CD4-positive, alpha-beta T cell treated with Interleukin-17A for 4 hours (primary cell): ENCODE measurements around the gene CCDC183.

Experiments
- DNase-seq: peaks from one replicate; pipeline ENCODE4 v3.0.0-alpha.2; 2020; ENCODE audit warnings: mixed read lengths

The CCDC183 gene

GRCh38 chr9:136850866-136851775 lies 55.0 kb downstream of the CCDC183 start:
- DNase-seq = no peak

DNA sequence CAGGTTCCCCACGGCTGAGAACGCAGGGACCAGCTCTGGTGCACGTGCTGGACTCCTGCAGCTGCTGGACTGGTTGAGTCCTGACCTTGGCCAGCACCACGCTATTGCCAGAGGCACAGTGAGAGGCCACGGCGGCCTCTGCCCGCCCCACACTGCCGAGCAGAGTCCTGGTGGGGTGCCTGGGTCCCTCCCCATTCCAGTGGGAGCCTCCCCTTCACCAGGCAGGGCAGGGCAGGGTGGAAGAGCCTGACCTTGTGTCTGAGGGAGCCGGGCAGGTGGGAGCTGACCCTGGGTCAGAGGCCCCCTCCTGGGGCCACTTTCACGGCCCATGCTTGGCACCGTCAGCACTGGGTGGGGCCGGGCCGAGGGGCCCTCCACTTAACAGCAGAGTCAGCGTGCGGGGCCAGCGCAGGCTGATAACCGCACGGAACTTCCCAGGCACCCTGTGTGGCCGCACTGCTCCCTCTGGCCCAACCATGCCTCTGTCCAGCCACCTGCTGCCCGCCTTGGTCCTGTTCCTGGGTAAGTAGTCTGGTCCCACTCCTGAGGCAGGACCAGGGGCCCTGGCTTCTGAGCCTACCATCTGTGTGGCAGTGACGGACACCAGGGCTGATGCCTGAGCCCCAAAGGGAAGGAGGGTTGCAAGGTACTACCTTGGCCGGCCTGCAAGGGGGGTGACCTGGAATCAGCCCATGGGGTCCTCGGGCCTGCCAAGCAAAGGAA lies 56.0 kb downstream of the CCDC183 start, which contains the start of gene MAMDC4:
Gene MAMDC4 (plus strand): TSS at position 406 of the 723 bp plus-strand sequence. CDS start 71 bp downstream, at position 477.
- DNase-seq = no peak

GRCh38 chr9:136852664-136853595 lies 56.8 kb downstream of the CCDC183 start:
- DNase-seq = no peak

- DNase-seq = no peak
Observed at GRCh38 chr9:136853596-136854112, 57.5 kb downstream of the CCDC183 start.

DNA sequence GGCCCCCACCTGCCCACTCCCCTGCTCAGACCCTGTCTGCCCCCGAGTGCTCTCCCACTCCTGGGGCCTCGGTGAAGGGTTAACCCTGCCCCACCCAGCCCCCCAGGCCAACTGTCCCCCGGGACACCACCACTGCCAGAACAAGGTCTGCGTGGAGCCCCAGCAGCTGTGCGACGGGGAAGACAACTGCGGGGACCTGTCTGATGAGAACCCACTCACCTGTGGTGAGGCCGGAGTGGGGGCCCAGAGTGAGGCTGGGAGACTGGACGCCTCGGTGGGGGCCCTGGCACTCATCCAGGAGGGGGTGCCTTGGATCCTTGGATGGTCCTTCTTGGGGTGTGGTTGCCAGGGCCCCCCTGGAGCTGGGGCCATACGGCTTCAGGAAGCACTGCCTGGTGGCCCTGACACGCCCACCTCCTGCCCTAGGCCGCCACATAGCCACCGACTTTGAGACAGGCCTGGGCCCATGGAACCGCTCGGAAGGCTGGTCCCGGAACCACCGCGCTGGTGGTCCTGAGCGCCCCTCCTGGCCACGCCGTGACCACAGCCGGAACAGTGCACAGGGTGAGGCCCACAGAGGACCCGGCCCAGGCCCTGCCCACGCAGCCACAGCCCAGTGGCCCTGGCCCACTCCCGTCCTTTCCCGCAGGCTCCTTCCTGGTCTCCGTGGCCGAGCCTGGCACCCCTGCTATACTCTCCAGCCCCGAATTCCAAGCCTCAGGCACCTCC lies 58.1 kb downstream of the CCDC183 start:
- DNase-seq = no peak

GRCh38 chr9:136854842-136855460 lies 58.8 kb downstream of the CCDC183 start:
- no peak for DNase-seq

DNA sequence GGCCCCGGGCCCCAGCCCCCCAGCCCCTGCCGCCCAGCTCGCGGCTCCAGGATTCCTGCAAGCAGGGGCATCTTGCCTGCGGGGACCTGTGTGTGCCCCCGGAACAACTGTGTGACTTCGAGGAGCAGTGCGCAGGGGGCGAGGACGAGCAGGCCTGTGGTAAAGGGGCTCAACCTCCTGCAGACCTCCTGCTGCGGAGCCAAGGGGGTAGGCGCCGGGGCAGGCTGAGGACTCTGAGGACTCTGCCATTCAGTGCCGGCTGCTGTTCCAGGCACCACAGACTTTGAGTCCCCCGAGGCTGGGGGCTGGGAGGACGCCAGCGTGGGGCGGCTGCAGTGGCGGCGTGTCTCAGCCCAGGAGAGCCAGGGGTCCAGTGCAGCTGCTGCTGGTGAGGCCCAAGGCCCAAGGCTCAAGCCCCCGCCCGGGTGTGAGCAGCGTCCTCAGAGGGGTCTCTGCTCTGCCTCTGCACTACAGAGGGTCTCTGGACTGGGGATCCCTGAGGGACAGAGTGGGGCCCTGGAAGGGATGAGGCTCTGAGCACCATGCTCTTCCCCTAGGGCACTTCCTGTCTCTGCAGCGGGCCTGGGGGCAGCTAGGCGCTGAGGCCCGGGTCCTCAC lies 59.4 kb downstream of the CCDC183 start:
- no peak for DNase-seq

DNA sequence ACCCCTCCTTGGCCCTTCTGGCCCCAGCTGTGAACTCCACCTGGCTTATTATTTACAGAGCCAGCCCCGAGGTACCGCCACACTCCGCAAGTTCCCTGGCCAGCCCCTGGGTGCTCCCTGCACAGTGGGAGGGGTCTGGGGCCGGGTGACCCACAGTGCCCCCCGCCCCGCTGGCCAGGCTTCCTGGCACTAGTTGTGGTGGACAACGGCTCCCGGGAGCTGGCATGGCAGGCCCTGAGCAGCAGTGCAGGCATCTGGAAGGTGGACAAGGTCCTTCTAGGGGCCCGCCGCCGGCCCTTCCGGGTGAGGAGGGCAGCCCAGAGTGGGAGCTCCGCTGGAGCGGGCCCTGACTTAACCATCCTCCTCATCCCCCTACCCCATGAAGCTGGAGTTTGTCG lies 59.9 kb downstream of the CCDC183 start:
- DNase-seq = no peak

DNA sequence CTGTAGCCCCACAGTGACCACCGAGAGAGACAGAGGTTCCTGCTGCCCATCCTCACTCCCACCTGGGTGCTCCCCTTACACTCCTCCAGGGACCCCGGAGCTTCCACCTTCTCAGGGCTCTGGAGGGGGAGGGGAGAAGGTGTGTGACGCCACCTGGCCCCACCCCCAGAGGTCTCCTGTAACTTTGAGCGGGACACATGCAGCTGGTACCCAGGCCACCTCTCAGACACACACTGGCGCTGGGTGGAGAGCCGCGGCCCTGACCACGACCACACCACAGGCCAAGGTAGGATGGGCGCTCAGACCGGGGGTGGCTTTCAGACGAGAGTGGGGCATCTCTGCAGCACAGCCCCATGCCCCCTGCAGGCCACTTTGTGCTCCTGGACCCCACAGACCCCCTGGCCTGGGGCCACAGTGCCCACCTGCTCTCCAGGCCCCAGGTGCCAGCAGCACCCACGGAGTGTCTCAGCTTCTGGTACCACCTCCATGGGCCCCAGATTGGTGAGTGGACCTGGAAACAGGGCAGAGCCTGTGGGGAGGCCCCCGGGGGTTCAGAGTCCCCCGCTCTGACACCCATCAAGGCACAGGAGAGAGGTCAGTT lies 60.5 kb downstream of the CCDC183 start:
- DNase-seq = no peak

DNA sequence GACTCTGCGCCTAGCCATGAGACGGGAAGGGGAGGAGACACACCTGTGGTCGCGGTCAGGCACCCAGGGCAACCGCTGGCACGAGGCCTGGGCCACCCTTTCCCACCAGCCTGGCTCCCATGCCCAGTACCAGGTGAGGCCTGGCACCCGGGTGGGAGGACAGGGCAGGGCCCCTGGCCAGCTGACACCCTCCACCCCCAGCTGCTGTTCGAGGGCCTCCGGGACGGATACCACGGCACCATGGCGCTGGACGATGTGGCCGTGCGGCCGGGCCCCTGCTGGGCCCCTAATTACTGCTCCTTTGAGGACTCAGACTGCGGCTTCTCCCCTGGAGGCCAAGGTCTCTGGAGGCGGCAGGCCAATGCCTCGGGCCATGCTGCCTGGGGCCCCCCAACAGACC lies 61.0 kb downstream of the CCDC183 start:
- DNase-seq = no peak
